Kidney capillary endothelial cell (primary cell): ENCODE results near the gene DLG5.

Source experiments
- DNase-seq: peaks from one replicate; pipeline ENCODE4 v3.0.0-alpha.2; 2018; ENCODE audit warnings: low spot score

DLG5 gene

GRCh38 chr10:77865580-77866324 lies 60.8 kb downstream of the DLG5 start:
- DNase-seq, result no peak

- no peak for DNase-seq
These were observed 62.3 kb downstream of the DLG5 start for GRCh38 chr10:77864151-77864851.

- DNase-seq, result no peak
These were observed 63.1 kb downstream of the DLG5 start for GRCh38 chr10:77863446-77863845.

- DNase-seq, result no peak
These were observed 64.0 kb downstream of the DLG5 start for GRCh38 chr10:77862595-77862994.

GRCh38 chr10:77861366-77861765 lies 65.2 kb downstream of the DLG5 start:
- no peak for DNase-seq

GRCh38 chr10:77859865-77860282 lies 66.7 kb downstream of the DLG5 start:
- no peak for DNase-seq

- DNase-seq, result no peak
These were observed 67.2 kb downstream of the DLG5 start for GRCh38 chr10:77859200-77859864.

- no peak for DNase-seq
These were observed 69.3 kb downstream of the DLG5 start for GRCh38 chr10:77857272-77857671.

GRCh38 chr10:77856566-77856965 lies 70.0 kb downstream of the DLG5 start:
- no peak for DNase-seq

- no peak for DNase-seq
These were observed 71.0 kb downstream of the DLG5 start for GRCh38 chr10:77855404-77856155.

GRCh38 chr10:77854115-77854514 lies 72.4 kb downstream of the DLG5 start:
- no peak for DNase-seq

- DNase-seq, result no peak
These were observed 73.3 kb downstream of the DLG5 start for GRCh38 chr10:77853256-77853655.

GRCh38 chr10:77850620-77851231 lies 75.8 kb downstream of the DLG5 start:
- no peak for DNase-seq

GRCh38 chr10:77849039-77849664 lies 77.4 kb downstream of the DLG5 start:
- DNase-seq, result no peak

GRCh38 chr10:77846718-77847311 lies 79.7 kb downstream of the DLG5 start:
- DNase-seq, result peak; percentile 71

GRCh38 chr10:77845451-77845850 lies 81.1 kb downstream of the DLG5 start:
- DNase-seq, result no peak

- peak; percentile 72 for DNase-seq
These were observed 81.7 kb downstream of the DLG5 start for GRCh38 chr10:77844713-77845445.

GRCh38 chr10:77844177-77844576 lies 82.4 kb downstream of the DLG5 start:
- no peak for DNase-seq

GRCh38 chr10:77843264-77843663 lies 83.3 kb downstream of the DLG5 start:
- DNase-seq, result no peak

- DNase-seq, result no peak
These were observed 83.8 kb downstream of the DLG5 start for GRCh38 chr10:77842652-77843212.
